IPS DF 19.7 (cell line): Measurements from ENCODE around the gene GOLGA8S.
"Not testable (repeated sequence)": the region's sequence is repeated elsewhere in the genome, so short reads cannot be mapped to it uniquely, and the experiment has no call there.

Source experiments
- DNase-seq: peaks from one replicate; pipeline ENCODE4 v3.0.0-alpha.2; 2013; ENCODE audit warnings: low read depth, low spot score

GOLGA8S gene

DNA sequence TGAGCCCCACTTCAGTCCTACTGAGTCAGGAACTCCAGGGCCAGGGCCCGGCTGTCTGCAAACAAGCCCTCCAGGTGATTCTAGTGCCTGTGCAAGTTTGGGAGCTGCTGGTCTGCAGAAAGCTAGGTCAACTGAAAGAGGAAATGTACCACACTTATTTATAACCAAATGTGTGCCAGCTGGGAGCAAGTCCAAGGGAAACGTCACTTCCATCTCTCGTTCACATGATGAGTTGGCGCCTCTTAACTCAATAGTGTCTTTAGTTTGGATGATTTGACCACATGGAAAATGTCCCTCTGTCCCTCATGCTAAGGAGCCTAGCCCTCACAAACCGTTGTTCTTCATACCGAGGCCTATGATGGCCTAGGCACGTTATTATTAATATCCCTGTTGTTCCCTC, 43.2 kb downstream of the GOLGA8S start:
- DNase-seq, result no peak

DNA sequence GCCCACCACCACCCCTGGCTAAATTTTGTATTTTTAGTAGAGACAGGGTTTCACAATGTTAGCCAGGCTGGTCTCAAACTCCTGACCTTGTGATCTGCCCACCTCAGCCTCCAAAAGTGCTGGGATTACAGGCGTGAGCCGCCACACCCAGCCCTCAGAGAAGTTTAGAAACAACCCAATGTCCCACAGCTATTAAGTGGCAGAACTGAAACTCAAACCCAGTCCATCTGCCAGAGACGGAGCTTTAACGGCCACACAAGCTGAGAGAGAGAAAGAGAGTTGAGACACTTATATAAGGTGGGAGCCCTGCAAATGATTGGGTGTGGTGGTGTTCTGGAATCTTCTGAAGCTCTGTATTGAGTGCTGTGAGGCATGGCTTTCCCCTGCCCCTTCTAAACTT, 43.8 kb downstream of the GOLGA8S start:
- DNase-seq, result not testable (repeated sequence)

DNA sequence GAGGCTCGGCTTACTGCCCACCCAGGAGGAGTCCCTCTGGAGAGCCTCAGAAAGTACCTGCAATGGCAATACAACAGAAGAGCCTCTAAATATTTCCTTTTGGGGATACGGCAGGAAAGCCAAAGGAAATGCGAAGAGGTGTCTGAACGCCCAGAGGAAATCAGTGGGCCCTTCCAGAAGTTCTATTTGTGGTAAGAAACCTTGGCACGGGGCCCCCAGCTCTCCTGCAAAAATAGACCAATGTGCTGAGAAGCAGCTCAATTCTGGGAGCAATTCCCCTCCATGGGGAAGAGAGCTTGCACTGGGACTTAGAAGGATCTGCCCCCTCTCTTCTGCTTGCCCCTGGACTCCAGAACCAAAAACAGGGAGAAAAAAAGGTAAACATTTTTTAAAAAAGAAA, 44.7 kb downstream of the GOLGA8S start:
- not testable (repeated sequence) for DNase-seq

DNA sequence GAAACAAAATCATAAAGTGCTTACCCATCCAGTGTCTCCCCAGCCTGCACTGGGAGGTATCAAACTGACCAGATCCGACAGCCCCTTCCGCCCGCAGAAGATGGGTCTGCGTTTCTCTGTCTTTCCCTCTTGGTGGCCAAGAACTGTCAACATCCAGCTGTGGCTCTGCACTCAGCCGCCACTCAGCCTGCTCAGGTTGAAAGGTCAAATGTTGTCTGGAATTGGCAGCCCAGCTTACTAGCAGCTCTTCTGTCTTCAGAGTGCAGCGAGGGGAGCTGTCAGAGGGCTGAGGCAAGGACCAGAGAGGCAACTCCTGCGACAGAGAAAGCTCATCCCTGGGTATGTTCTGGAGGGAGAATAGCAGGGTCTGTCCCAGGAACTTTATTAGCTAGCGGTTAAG, 47.1 kb downstream of the GOLGA8S start:
- DNase-seq, result no peak

DNA sequence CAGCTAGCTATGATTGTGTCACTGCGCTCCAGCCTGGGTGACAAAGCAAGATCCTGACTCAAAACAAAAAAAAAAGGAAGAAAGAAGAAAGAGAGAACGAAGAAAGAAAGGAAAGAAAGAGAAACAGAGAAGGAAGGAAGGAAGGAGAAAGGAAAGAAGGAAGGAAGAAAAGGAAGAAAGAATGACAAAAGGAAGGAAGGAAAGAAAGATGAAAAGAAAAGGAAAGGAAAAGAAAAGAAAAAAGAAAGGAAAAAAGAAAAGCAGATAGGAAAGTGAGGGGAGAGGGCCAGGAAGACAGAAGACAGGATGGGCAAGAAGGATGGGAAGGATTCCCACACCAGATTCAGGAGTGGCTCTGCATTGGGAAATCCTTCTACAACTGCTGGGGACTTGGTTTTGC, 47.6 kb downstream of the GOLGA8S start:
- no peak for DNase-seq

DNA sequence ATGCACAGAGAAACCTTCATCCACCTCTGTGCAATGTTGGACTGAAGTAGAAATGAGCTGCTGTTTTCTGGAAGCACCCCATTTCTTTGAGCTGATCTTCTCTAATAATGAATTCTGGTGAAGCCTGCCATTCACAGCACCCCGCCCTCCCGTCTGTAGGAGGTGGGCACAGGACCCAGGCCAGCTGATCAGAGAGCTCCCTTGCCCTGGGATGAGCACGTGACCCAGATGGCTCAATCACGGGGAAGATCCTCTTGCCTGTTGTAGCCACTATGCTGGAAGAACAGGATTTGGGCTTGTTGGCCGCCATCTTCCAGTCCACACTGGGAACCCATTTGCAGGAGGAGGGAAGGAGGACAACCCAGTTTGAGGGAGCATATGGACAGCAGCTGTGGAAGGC, 48.0 kb downstream of the GOLGA8S start:
- no peak for DNase-seq

DNA sequence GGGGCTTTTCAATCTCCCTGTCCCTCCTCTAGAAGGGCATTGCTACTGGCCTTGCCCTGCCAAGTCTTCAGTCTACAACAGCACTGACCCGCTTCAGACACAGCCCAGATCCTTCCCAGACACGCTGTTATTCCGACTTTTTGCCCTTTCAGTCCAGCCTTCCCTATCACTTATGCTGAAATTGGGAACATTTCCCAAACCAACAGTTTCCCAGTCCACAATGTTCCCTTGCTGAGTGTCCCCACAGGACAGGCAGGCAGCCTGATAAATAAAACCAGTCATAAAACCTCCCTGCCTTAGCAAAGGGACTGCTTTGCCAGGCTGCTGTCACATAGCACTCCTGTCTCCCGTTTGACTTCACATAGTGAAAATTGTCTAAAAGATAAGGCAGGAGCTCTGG, 49.0 kb downstream of the GOLGA8S start:
- DNase-seq, result no peak

DNA sequence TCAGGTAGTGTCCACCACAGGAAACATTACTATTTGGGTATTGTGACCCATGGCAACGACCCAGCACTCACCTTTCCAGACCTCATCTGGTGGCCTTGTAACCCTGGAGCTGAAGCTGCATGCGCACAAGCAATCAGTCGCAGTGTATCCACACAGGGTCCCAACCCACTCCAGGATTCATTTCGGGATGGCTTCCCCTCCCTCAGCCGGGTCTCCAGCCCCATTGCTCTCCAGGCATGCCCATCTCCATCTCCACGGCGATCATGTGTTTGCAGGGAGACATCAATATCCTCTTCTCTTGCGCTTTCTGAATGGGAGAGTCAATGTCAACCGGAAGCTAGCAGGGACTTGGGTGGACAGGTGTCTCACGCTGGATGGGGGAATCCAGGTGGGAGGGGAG, 57.3 kb downstream of the GOLGA8S start:
- DNase-seq, result no peak

DNA sequence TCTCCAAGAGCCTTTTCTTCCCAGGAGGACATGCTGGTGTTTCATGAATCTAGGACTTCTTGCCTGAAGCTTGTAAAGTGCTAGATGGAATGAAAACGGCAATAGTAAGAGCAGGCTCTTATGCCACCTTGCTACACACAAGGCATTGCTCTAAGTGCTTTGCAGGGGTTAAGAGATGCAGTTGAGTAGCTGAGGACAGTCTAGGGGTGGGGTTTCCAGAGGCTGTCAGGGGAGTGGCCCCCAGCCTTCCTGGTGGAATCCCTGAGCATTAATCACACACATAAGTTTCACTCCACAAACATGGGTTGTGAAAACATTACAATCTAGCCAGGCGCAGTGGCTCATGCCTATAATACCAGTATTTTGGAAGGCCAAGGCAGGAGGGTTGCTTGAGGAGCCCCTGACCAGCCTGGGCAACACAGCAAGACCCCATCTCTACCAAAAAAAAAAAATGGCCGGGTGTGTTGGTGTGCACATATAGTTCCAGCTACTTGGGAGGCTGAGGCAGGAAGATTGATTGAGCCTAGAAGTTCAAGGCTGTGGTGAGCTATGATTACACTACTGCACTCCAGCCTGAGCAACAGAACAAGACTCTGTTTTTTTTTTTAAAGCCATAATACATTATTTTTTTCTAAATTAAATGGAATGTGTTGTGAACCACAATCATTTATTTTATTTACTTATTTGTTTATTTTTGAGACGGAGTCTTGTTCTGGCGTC, 58.5 kb downstream of the GOLGA8S start:
- not testable (repeated sequence) for DNase-seq
